Measurements from ENCODE around the gene NCOA7.

DNA sequence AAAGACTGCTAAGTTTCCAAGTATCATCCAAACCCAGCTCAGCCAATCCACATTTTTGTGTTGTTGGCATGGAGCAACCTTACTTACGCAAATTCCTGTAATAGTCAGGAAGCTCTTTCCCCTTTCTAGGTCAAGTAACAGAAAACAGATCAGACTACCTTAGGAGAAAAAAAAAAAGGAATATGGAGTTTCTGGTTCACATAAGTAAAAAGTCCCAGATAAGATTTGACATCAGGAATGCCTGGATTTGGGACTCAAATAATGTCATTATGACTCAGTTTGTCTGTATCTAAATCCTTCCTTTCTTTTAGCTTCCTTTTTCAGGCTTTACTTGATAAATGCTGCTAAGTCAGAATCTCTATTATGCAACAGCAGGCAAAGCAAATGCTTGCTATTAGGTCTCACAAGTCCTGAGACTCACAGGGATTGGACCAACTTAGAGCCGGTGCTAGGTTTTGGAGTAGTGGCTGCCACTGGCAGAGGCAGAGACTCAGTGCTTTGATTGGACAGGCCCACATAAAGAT lies 44.5 kb downstream of the NCOA7 start:
- TF ChIP-seq CTCF (IDR thresholded peaks at IDR 0.05; ENCODE audit: insufficient read depth, low read length, poor library complexity, severe bottlenecking) (no peak), EZH2phosphoT487 (conservative IDR thresholded peaks at IDR 0.05; ENCODE audit: low read length) (no peak)

Data from SU-DHL-6 (cell line).